ENCODE measurements around the gene ZNF680.

DNA sequence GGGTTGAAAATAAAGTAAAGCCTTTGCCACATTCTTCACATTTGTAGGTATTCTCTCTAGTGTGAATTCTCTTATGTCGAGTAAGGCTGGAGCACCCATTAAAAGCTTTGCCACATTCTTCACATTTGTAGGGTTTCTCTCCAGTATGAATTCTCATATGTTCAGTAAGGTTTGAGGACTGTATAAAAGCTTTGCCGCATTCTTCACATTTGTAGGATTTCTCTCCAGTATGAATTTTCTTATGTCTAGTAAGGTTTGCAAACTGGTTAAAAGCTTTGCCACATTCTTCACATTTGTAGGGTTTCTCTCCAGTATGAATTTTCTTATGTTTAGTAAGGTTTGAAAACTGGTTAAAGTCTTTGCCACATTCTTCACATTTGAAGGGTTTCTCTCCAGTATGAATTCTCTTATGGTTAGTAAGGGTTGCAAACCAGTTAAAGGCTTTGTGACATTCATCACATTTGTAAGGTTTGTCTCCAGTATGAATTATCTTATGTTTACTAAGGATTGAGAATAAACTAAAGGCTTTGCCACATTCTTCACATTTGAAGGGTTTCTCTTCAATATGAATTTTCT is 41.4 kb downstream of the ZNF680 start:
- TF ChIP-seq YY1 (IDR thresholded peaks at IDR 0.05; ENCODE audit: insufficient read depth, insufficient read length): no peak
- TF ChIP-seq ZNF274 (IDR thresholded peaks at IDR 0.05; ENCODE audit: low read depth, low read length): peak; percentile 59
